Endothelial cell of umbilical vein (primary cell): ENCODE results near the gene SLC15A5. TPM values are rescaled to one million over a fixed set of nuclear protein-coding genes. Genes with fewer than 3 reads are reported as not detected.

Experiments used
- BruUV-seq: library from RNA; stranded (reverse); fragments of 400-500 nt; replicated peaks from 2 replicates; lab custom pipeline; 2021; lab: Mats Ljungman, UMichigan
- CTCF ChIA-PET: fragments of 300-600, 350-600 bp; sonication (Branson Sonifier 250); formaldehyde crosslinking; loops from one replicate; lab custom pipeline; 2021; ENCODE audit warnings: antibody characterized with exemption, inconsistent platforms; lab: Charles Lee
- POLR2A ChIA-PET: fragments of 300-600, 350-600 bp; sonication (Branson Sonifier 250); formaldehyde crosslinking; loops from one replicate; lab custom pipeline; 2021; ENCODE audit warnings: antibody characterized with exemption, inconsistent platforms; lab: Charles Lee
- DNase-seq: peaks from one replicate; pipeline ENCODE4 v3.0.0-alpha.2; 2011; ENCODE audit warnings: low read depth, low spot score
- FAIRE-seq: peaks from 2 replicates; lab custom pipeline; 2011; peaks lifted over from hg19 to GRCh38; lab: Jason Lieb, UNC
- H2AFZ ChIP-seq: 2 replicates; pipeline ENCODE4 v1.6.0; 2012; ENCODE audit warnings: low read depth, low read length, control low read depth, inconsistent platforms
- H3K27ac ChIP-seq: 2 replicates; pipeline ENCODE4 v1.5.1; 2011; ENCODE audit warnings: low read depth, mild to moderate bottlenecking, control low read depth, low read length, moderate library complexity; ENCODE audit not compliant: insufficient read depth
- H3K27me3 ChIP-seq, 2 experiments: 2 replicates each; pipeline versions ENCODE4 v1.6.0 to v1.6.1; 2011; ENCODE audit warnings: low read length in 2 of 2, mixed read lengths in 1 of 2; ENCODE audit not compliant: control insufficient read depth in 2 of 2, insufficient read depth in 2 of 2
- H3K36me3 ChIP-seq, 2 experiments: 2 replicates in 1 of 2; 3 replicates in 1 of 2; pipeline ENCODE4 v1.5.1; 2011; ENCODE audit warnings: low read length in 2 of 2, mild to moderate bottlenecking in 1 of 2, moderate library complexity in 1 of 2; ENCODE audit not compliant: control insufficient read depth in 2 of 2, insufficient read depth in 2 of 2; ENCODE audit errors: extremely low read depth in 1 of 2
- H3K4me1 ChIP-seq: 3 replicates; pipeline ENCODE4 v1.5.1; 2011; ENCODE audit warnings: mild to moderate bottlenecking, low read length; ENCODE audit not compliant: control insufficient read depth, insufficient read depth; ENCODE audit errors: extremely low read depth
- H3K4me2 ChIP-seq: 2 replicates; pipeline ENCODE4 v1.6.1; 2011; ENCODE audit warnings: low read length, control low read depth, mixed read lengths; ENCODE audit not compliant: insufficient read depth
- H3K4me3 ChIP-seq, 3 experiments: fragments of 200-600 bp in 1 of 3; sonication (generic), shearing (Covaris generic) in 1 of 3; replicated peaks in 1 of 3; 2 replicates each; pipeline ENCODE4 v1.5.1; 2011 to 2016; ENCODE audit warnings: control low read depth in 3 of 3, low read length in 3 of 3, mild to moderate bottlenecking in 2 of 3, inconsistent platforms in 1 of 3, low read depth in 1 of 3, moderate library complexity in 1 of 3; ENCODE audit not compliant: insufficient read depth in 1 of 3
- H3K79me2 ChIP-seq: 2 replicates; pipeline ENCODE4 v1.6.0; 2012; ENCODE audit warnings: low read length, inconsistent platforms; ENCODE audit not compliant: control insufficient read depth, insufficient read depth
- H3K9ac ChIP-seq: replicated peaks from 2 replicates; pipeline ENCODE3; 2011; ENCODE audit warnings: low read length, control low read depth; ENCODE audit not compliant: insufficient read depth; ENCODE audit errors: extremely low read depth
- H3K9me1 ChIP-seq: replicated peaks from 3 replicates; pipeline ENCODE4 v1.6.0; 2011; ENCODE audit warnings: mild to moderate bottlenecking, low read length; ENCODE audit not compliant: control insufficient read depth, insufficient read depth; ENCODE audit errors: extremely low read depth
- H3K9me3 ChIP-seq: replicated peaks from 2 replicates; pipeline ENCODE4 v1.5.1; 2012; ENCODE audit warnings: low read length, inconsistent platforms; ENCODE audit not compliant: control insufficient read depth, insufficient read depth
- H4K20me1 ChIP-seq: replicated peaks from 2 replicates; pipeline ENCODE3; 2011; ENCODE audit warnings: mild to moderate bottlenecking, low read length; ENCODE audit not compliant: control insufficient read depth, insufficient read depth; ENCODE audit errors: extremely low read depth
- GATA2 ChIP-seq: IDR thresholded peaks from 2 replicates; pipeline ENCODE4 v1.7.0; 2011; ENCODE audit warnings: low read depth, mild to moderate bottlenecking, moderate library complexity, mixed read lengths, low read length; ENCODE audit not compliant: insufficient read length, insufficient read depth
- JUN ChIP-seq: IDR thresholded peaks from 2 replicates; pipeline ENCODE4 v1.6.1; 2011; ENCODE audit warnings: borderline replicate concordance, low read depth; ENCODE audit not compliant: insufficient read length, insufficient read depth
- MAX ChIP-seq: IDR thresholded peaks from 2 replicates; pipeline ENCODE4 v1.6.1; 2011; ENCODE audit not compliant: insufficient read depth, insufficient read length
- MYC ChIP-seq: IDR thresholded peaks from one replicate; pipeline ENCODE4 v1.6.1; 2011; ENCODE audit warnings: mild to moderate bottlenecking, low read depth, low read length
- POLR2A ChIP-seq: IDR thresholded peaks from 2 replicates; pipeline ENCODE4 v1.6.1; 2012; ENCODE audit warnings: low read depth, mild to moderate bottlenecking, control low read depth, low read length
- POLR2AphosphoS5 ChIP-seq: IDR thresholded peaks from 2 replicates; pipeline ENCODE4 v1.6.1; 2012; ENCODE audit warnings: low read depth, mild to moderate bottlenecking, control low read depth, low read length, moderate library complexity; ENCODE audit not compliant: insufficient read depth
- dilution Hi-C: fragments of 300-500 bp; cut with MboI; formaldehyde crosslinking; loops from one replicate; pipeline ENCODE4 v1.15.0; 2019; ENCODE audit warnings: low sequenced_read_pairs; ENCODE audit not compliant: extremely low pct_ligation_motif_present
- intact Hi-C: fragments of 100-400 bp; cut with micrococcal nuclease; formaldehyde crosslinking; loops from one replicate; pipeline ENCODE4 v1.10.0; 2022
- polyA plus RNA-seq, 4 experiments: library from polyadenylated mRNA; depleted of rRNA in 3 of 4; stranded (reverse) in 3 of 4; unstranded in 1 of 4; fragments of >200 nt; gene quantifications; 2 replicates each; pipeline versions ENCODE4 v1.2.1 to v1.2.3, GENCODE V29; 2011 to 2012; ENCODE audit warnings: missing spikeins in 1 of 4
- total RNA-seq: library from RNA; stranded (reverse); gene quantifications from 2 replicates; pipeline ENCODE4 v1.2.3, GENCODE V29; 2021

SLC15A5 gene
- total and polyA plus RNA-seq, 2 donors (not counting 3 experiments of a cell fraction or from before 2014, with no cell fraction given), result not detected

DNA sequence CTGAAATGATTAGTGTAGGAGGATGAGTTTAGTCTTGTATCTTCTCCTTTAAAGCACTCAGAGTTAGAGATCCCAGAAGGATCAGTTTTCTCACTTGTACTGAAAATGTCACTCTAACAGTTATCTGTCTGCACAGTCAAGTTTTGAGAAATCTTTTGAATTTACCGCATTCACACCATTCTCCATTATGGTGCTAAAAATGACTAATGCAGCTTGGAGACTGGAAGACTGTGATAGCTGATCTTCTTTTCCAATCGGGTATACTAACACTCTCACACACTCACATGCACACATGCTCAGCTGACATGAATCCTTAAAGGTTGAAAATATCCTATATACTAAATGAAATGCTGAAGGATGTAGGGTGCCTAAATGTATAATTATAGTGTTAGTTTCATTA lies 65.8 kb downstream of the SLC15A5 start:
- intact Hi-C loops (no loop called here), dilution Hi-C loops (no loop called here)
- no peak for DNase-seq
- no peaks in the 10 kb centered on the region for H4K20me1 ChIP-seq
- H3K79me2 ChIP-seq, result no peaks in the 10 kb centered on the region
- no peaks in the 10 kb centered on the region for H3K4me1 ChIP-seq
- no peaks in the 10 kb centered on the region for H3K36me3 ChIP-seq
- H3K4me2 ChIP-seq, result no peak overlapping the region
- no peak for FAIRE-seq
- no peak overlapping the region for H3K4me3 ChIP-seq
- TF ChIP-seq GATA2, result no peak
- TF ChIP-seq MAX, result no peak
- no peak for TF ChIP-seq POLR2A
- TF ChIP-seq MYC, result no peak
- no peak for TF ChIP-seq JUN
- no peak for TF ChIP-seq POLR2AphosphoS5
- BruUV-seq, result no TSS peak
- H3K27ac ChIP-seq, result no peak overlapping the region
- H3K9me3 ChIP-seq, result no peaks in the 10 kb centered on the region
- ChIA-PET CTCF (no interaction called here), POLR2A (no interaction called here)
- H3K9me1 ChIP-seq, result no peaks in the 10 kb centered on the region
- no peaks in the 10 kb centered on the region for H3K27me3 ChIP-seq
- no peak overlapping the region for H2AFZ ChIP-seq
- no peak overlapping the region for H3K9ac ChIP-seq

- Histone ChIP-seq H3K36me3 (no peaks in the 10 kb centered on the region), H3K4me1 (no peaks in the 10 kb centered on the region), H2AFZ (no peak overlapping the region), H3K4me2 (no peak overlapping the region), H3K9ac (no peak overlapping the region), H3K27ac (no peak overlapping the region), H3K27me3 (no peaks in the 10 kb centered on the region), H3K79me2 (no peaks in the 10 kb centered on the region), H4K20me1 (no peaks in the 10 kb centered on the region), H3K9me3 (no peaks in the 10 kb centered on the region), H3K9me1 (no peaks in the 10 kb centered on the region), H3K4me3 (no peak overlapping the region)
- TF ChIP-seq POLR2A, result no peak
- intact Hi-C loops, result no loop called here
- POLR2A ChIA-PET, result no interaction called here
- no peak for FAIRE-seq
- dilution Hi-C loops, result no loop called here
- no TSS peak for BruUV-seq
- no peak for DNase-seq
- CTCF ChIA-PET, result no interaction called here
These were observed 78.6 kb downstream of the SLC15A5 start for GRCh38 chr12:16198884-16199283.
